Peyer's patch (tissue), 4 donors: ENCODE results near the gene PTGES.

Experiments
- POLR2A ChIP-seq, 2 donors: fragments of 450-650 bp; IDR thresholded peaks; one replicate each; pipeline ENCODE4 v1.5.1; 2017; ENCODE audit warnings: antibody characterized with exemption in 2 of 2, mild to moderate bottlenecking in 2 of 2, moderate library complexity in 2 of 2
- TF ChIP-seq, protein P1 (sequence below), 6 experiments: fragments of 450-650 bp in 4 of 6; fragments of 200-600 bp in 2 of 6; sonication (generic) in 1 of 6; IDR thresholded peaks; one replicate each; pipeline ENCODE4 v1.5.1; 2017 to 2019; ENCODE audit warnings: antibody characterized with exemption in 6 of 6, mild to moderate bottlenecking in 3 of 6, moderate library complexity in 1 of 6

DNA sequence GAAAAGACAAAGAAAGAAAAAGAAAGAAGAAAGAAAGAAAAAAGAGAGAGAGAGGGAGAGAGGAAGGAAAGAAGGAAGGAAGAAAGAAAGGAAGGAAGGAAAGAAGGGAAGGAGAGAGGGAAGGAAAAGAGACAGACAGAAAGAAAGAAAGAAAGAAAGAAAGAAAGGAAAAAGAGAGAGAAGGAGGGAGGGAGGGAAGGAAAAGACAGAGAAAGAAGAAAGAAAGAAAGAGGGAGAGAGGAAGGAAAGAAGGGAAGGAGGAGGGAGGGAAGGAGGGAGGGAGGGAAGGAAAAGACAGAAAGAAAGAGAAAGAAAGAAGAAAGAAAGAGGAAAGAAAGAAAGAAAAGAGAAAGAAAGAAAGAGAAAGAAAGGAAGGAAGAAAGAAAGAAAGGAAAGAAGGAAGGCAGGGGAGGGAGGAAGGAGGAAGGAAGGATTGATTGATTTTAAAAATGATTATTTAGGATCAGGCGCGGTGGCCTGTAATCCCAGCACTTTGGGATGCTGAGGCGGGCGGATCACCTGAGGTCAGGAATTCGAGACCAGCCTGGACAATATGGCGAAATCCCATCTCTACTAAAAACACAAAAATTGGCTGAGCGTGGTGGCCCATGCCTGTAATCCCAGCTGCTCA, 26.8 kb upstream of the PTGES start:
- TF ChIP-seq, protein P1, sequence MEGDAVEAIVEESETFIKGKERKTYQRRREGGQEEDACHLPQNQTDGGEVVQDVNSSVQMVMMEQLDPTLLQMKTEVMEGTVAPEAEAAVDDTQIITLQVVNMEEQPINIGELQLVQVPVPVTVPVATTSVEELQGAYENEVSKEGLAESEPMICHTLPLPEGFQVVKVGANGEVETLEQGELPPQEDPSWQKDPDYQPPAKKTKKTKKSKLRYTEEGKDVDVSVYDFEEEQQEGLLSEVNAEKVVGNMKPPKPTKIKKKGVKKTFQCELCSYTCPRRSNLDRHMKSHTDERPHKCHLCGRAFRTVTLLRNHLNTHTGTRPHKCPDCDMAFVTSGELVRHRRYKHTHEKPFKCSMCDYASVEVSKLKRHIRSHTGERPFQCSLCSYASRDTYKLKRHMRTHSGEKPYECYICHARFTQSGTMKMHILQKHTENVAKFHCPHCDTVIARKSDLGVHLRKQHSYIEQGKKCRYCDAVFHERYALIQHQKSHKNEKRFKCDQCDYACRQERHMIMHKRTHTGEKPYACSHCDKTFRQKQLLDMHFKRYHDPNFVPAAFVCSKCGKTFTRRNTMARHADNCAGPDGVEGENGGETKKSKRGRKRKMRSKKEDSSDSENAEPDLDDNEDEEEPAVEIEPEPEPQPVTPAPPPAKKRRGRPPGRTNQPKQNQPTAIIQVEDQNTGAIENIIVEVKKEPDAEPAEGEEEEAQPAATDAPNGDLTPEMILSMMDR (IDR thresholded peaks at IDR 0.05): no peak
- TF ChIP-seq POLR2A (IDR thresholded peaks at IDR 0.05): no peak
